GM12891 (cell line): ENCODE measurements around the gene CCDC190.

Experiments used
- POLR2A ChIP-seq: IDR thresholded peaks from 2 replicates; pipeline ENCODE4 v1.6.1; 2011; ENCODE audit warnings: low read depth, low read length, control low read depth
- TAF1 ChIP-seq: IDR thresholded peaks from 2 replicates; pipeline ENCODE4 v1.6.1; 2011; ENCODE audit warnings: low read depth, low read length, control low read depth

DNA sequence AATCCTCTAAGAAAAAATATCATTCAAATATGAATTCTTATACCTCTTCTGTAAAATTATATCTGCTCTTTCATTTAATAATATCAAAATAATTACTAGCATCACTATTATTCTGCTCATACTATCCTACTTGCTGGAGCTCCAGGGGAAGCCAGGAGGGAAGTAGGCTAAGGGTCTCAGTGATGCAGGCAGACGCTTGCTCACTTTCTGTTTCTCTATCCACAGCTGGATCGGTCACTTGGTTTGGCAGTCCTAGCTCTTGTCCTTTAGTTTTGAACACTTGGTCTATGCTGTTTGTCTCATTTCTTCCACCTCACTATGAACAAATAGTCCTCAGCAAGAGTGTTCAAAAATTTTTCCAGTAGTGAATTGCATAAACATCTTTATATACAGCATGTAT lies 11.3 kb downstream of the CCDC190 start:
- no peak for TF ChIP-seq POLR2A
- no peak for TF ChIP-seq TAF1
